Activated CD4-positive, alpha-beta memory T cell treated with anti-CD3 and anti-CD28 coated beads, Interleukin-2, amount 10 ng/mL, durations not matched to agents 7 days and 5 days (primary cell): ENCODE results near the gene USH1G. TPM values are rescaled to one million over a fixed set of nuclear protein-coding genes. Genes with fewer than 3 reads are reported as not detected.
A peak's percentile ranks its signal among the peaks of the same experiment; 100 is the strongest.

ENCODE experiments used
- CTCF ChIA-PET: fragments of 350-600 bp; sonication (Branson Sonifier 250); formaldehyde crosslinking; loops from one replicate; lab custom pipeline; 2021; ENCODE audit warnings: antibody characterized with exemption, inconsistent platforms; lab: Charles Lee
- POLR2A ChIA-PET: fragments of 350-600 bp; sonication (Branson Sonifier 250); formaldehyde crosslinking; loops from one replicate; lab custom pipeline; 2021; ENCODE audit warnings: antibody characterized with exemption; lab: Charles Lee
- DNase-seq: peaks from one replicate; pipeline ENCODE4 v3.0.0-alpha.2; 2020
- H3K27ac Mint-ChIP-seq: one replicate; pipeline ENCODE4 v1.8.0; 2021; ENCODE audit warnings: mild to moderate bottlenecking, mixed read lengths
- H3K27me3 Mint-ChIP-seq: one replicate; pipeline ENCODE4 v1.8.0; 2021; ENCODE audit warnings: mixed read lengths
- H3K36me3 Mint-ChIP-seq: one replicate; pipeline ENCODE4 v1.8.0; 2021; ENCODE audit warnings: low read depth, mixed read lengths
- H3K4me1 Mint-ChIP-seq: one replicate; pipeline ENCODE4 v1.8.0; 2021; ENCODE audit warnings: mixed read lengths
- H3K4me3 Mint-ChIP-seq: one replicate; pipeline ENCODE4 v1.8.0; 2021; ENCODE audit warnings: mild to moderate bottlenecking, mixed read lengths
- H3K9me3 Mint-ChIP-seq: one replicate; pipeline ENCODE4 v1.8.0; 2021; ENCODE audit warnings: mixed read lengths
- total RNA-seq, 2 experiments: library from RNA; stranded (reverse); gene quantifications; one replicate each; pipeline ENCODE4 v1.2.3, GENCODE V29; 2021

Gene USH1G
- total RNA-seq, 2 experiments from 2014 or later = not detected

GRCh38 chr17:74937064-74938051 is 14.3 kb upstream of the USH1G start:
- DNase-seq = no peak
- CTCF ChIA-PET = interaction anchor here (0.7 to 1.3 kb wide), 2 partner anchors 12 to 24 kb away, joined by 3 to 4 read pairs; no protein-coding TSS in a partner anchor
- H3K27ac Mint-ChIP-seq = no peak overlapping the region

GRCh38 chr17:74936470-74936799 is 13.4 kb upstream of the USH1G start:
- no peak for DNase-seq
- no peak overlapping the region for H3K4me3 Mint-ChIP-seq
- CTCF ChIA-PET = interaction anchor here (0.7 to 1.3 kb wide), 2 partner anchors 11 to 25 kb away, joined by 3 to 4 read pairs; no protein-coding TSS in a partner anchor
- H3K36me3 Mint-ChIP-seq = no peaks in the 10 kb centered on the region
- H3K4me1 Mint-ChIP-seq = no peaks in the 10 kb centered on the region
- no peak overlapping the region for H3K27ac Mint-ChIP-seq
- POLR2A ChIA-PET = no interaction called here
- H3K9me3 Mint-ChIP-seq = no peaks in the 10 kb centered on the region
- peaks cover 64% of the 10 kb centered on the region for H3K27me3 Mint-ChIP-seq

More at GRCh38 chr17:74937064-74938051, 14.3 kb upstream of the USH1G start:
- Mint-ChIP-seq H3K27me3 (peaks cover 61% of the 10 kb centered on the region), H3K4me3 (no peak overlapping the region), H3K36me3 (no peaks in the 10 kb centered on the region), H3K9me3 (no peaks in the 10 kb centered on the region), H3K4me1 (no peaks in the 10 kb centered on the region)
- POLR2A ChIA-PET = no interaction called here

GRCh38 chr17:74935585-74936469 is 12.8 kb upstream of the USH1G start, which contains the start of gene OTOP3:
OTOP3 (plus strand) TSS chr17:74935898; CDS start chr17:74935922, 24 bp downstream.
- DNase-seq = no peak
- ChIA-PET CTCF (no interaction called here), POLR2A (no interaction called here)
- H3K9me3 Mint-ChIP-seq = no peaks in the 10 kb centered on the region
- no peak within 1 kb of the TSS for H3K27ac Mint-ChIP-seq
- peaks cover 68% of the 10 kb centered on the region for H3K27me3 Mint-ChIP-seq
- H3K4me3 Mint-ChIP-seq = no peak within 1 kb of the TSS
- H3K36me3 Mint-ChIP-seq = no peaks in the 10 kb centered on the region
- no peaks in the 10 kb centered on the region for H3K4me1 Mint-ChIP-seq

GRCh38 chr17:74935048-74935447 is 12.0 kb upstream of the USH1G start:
- H3K4me1 Mint-ChIP-seq = no peaks in the 10 kb centered on the region
- CTCF ChIA-PET = no interaction called here

GRCh38 chr17:74930535-74931036 is 7.5 kb upstream of the USH1G start:
- no peak overlapping the region for H3K27ac Mint-ChIP-seq
- H3K36me3 Mint-ChIP-seq = no peaks in the 10 kb centered on the region
- DNase-seq = no peak
- H3K4me1 Mint-ChIP-seq = no peaks in the 10 kb centered on the region
- CTCF ChIA-PET = no interaction called here
- peaks cover 69% of the 10 kb centered on the region for H3K27me3 Mint-ChIP-seq
- no peaks in the 10 kb centered on the region for H3K9me3 Mint-ChIP-seq
- POLR2A ChIA-PET = no interaction called here
- no peak overlapping the region for H3K4me3 Mint-ChIP-seq

More at GRCh38 chr17:74935048-74935447, 12.0 kb upstream of the USH1G start:
- Mint-ChIP-seq H3K27ac (no peak overlapping the region), H3K27me3 (peaks cover 73% of the 10 kb centered on the region), H3K9me3 (no peaks in the 10 kb centered on the region), H3K4me3 (no peak overlapping the region), H3K36me3 (no peaks in the 10 kb centered on the region)
- POLR2A ChIA-PET = no interaction called here
- no peak for DNase-seq

- Mint-ChIP-seq H3K9me3 (no peaks in the 10 kb centered on the region), H3K27me3 (peaks cover 68% of the 10 kb centered on the region), H3K4me3 (no peak overlapping the region), H3K27ac (no peak overlapping the region), H3K36me3 (no peaks in the 10 kb centered on the region), H3K4me1 (peaks cover 3% of the 10 kb centered on the region)
- DNase-seq = no peak
- ChIA-PET POLR2A (no interaction called here), CTCF (interaction anchor here (0.7 kb wide), 1 partner anchor 33 kb away, joined by 3 read pairs; no protein-coding TSS in a partner anchor)
These were observed 5.7 kb upstream of the USH1G start for GRCh38 chr17:74928786-74929185.

GRCh38 chr17:74925242-74925641 is 2.2 kb upstream of the USH1G start:
- Mint-ChIP-seq H3K36me3 (no peaks in the 10 kb centered on the region), H3K27me3 (peaks cover 59% of the 10 kb centered on the region), H3K9me3 (no peaks in the 10 kb centered on the region), H3K4me1 (peaks cover 3% of the 10 kb centered on the region), H3K27ac (no peak overlapping the region), H3K4me3 (no peak overlapping the region)
- ChIA-PET POLR2A (interaction anchor here (0.7 kb wide), 1 partner anchor 33 kb away, joined by 3 read pairs; no protein-coding TSS in a partner anchor), CTCF (interaction anchor here (1.0 to 3.5 kb wide), 4 partner anchors 12 to 36 kb away, joined by 3 to 20 read pairs (median 5); no protein-coding TSS in a partner anchor)
- no peak for DNase-seq

- POLR2A ChIA-PET = no interaction called here
- Mint-ChIP-seq H3K27me3 (peaks cover 60% of the 10 kb centered on the region), H3K27ac (no peak within 1 kb of the TSS)
These were observed 1.3 kb upstream of the USH1G start, which contains the start of gene OTOP2 for GRCh38 chr17:74924250-74924948. OTOP2 (plus strand) TSS chr17:74924273; CDS start chr17:74924633, 360 bp downstream.

GRCh38 chr17:74923538-74924249 is 639 bp upstream of the USH1G start:
- H3K9me3 Mint-ChIP-seq = no peaks in the 10 kb centered on the region
- no peaks in the 10 kb centered on the region for H3K36me3 Mint-ChIP-seq
- peaks cover 57% of the 10 kb centered on the region for H3K27me3 Mint-ChIP-seq
- ChIA-PET CTCF (interaction anchor here (0.8 to 3.5 kb wide), 8 partner anchors 24 to 489 kb away, joined by 3 to 20 read pairs (median 4); partner anchors contain the start of gene FDXR), POLR2A (no interaction called here)
- peak; percentile 74 for DNase-seq
- H3K27ac Mint-ChIP-seq = no peak overlapping the region
- no peak overlapping the region for H3K4me3 Mint-ChIP-seq
- peaks cover 3% of the 10 kb centered on the region for H3K4me1 Mint-ChIP-seq

More at GRCh38 chr17:74924250-74924948, 1.3 kb upstream of the USH1G start, which contains the start of gene OTOP2:
- Mint-ChIP-seq H3K4me1 (peaks cover 3% of the 10 kb centered on the region), H3K36me3 (no peaks in the 10 kb centered on the region), H3K4me3 (no peak within 1 kb of the TSS), H3K9me3 (no peaks in the 10 kb centered on the region)
- no peak for DNase-seq
- CTCF ChIA-PET = interaction anchor here (0.8 to 3.5 kb wide), 8 partner anchors 25 to 488 kb away, joined by 3 to 20 read pairs (median 4); partner anchors contain the start of gene FDXR

GRCh38 chr17:74922172-74922571 is 883 bp downstream of the USH1G start:
- H3K36me3 Mint-ChIP-seq = no peaks in the 10 kb centered on the region
- H3K27ac Mint-ChIP-seq = no peak overlapping the region
- H3K4me1 Mint-ChIP-seq = peaks cover 3% of the 10 kb centered on the region
- ChIA-PET CTCF (interaction anchor here (1.0 kb wide), 1 partner anchor 47 kb away, joined by 3 read pairs; no protein-coding TSS in a partner anchor), POLR2A (no interaction called here)
- no peak for DNase-seq
- H3K27me3 Mint-ChIP-seq = peaks cover 47% of the 10 kb centered on the region
- no peaks in the 10 kb centered on the region for H3K9me3 Mint-ChIP-seq
- no peak overlapping the region for H3K4me3 Mint-ChIP-seq

- CTCF ChIA-PET = interaction anchor here (0.6 to 3.3 kb wide), 2 partner anchors 40 to 1544 kb away, joined by 4 to 16 read pairs; no protein-coding TSS in a partner anchor
- Mint-ChIP-seq H3K27ac (no peak overlapping the region), H3K4me1 (peaks cover 3% of the 10 kb centered on the region), H3K9me3 (no peaks in the 10 kb centered on the region), H3K4me3 (no peak overlapping the region), H3K36me3 (no peaks in the 10 kb centered on the region), H3K27me3 (peaks cover 49% of the 10 kb centered on the region)
- POLR2A ChIA-PET = interaction anchor here (1.2 kb wide), 1 partner anchor 340 kb away, joined by 3 read pairs; the partner anchor contains the start of genes GGA3 and MRPS7
- no peak for DNase-seq
These were observed 1.3 kb downstream of the USH1G start for GRCh38 chr17:74921769-74922168.
